HepG2 (cell line): ENCODE data around the gene TMPRSS15.

Source experiments
- EHMT2 ChIP-seq: fragments of 200-600 bp; sonication (generic); IDR thresholded peaks from 2 replicates; pipeline ENCODE4 v1.7.0; 2017; ENCODE audit warnings: antibody characterized with exemption, low read depth, low read length, borderline replicate concordance
- ZNF629 ChIP-seq: sonication (generic); formaldehyde crosslinking; conservative IDR thresholded peaks from 2 replicates; pipeline ENCODE4 v1.5.0; 2020; ENCODE audit warnings: missing genetic modification reagents

DNA sequence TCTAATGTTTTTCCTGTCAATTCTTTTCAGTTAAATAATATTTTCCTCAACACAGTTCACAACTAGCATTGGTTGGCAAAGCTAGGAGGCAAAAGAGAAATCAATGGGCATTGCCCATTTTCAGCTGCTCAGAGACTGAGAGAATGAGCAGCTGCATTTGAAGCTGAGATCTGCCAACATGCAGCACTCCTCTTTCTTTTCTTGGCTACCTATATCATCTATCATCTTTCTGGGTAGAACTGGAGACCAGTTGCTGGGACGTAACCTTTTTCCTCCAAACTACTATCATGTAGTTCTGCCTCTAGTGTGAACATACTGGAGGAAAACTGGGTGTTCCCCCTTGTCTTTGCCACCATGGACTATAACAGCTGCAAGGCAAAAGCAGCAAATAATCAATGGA lies 136.1 kb downstream of the TMPRSS15 start:
- TF ChIP-seq EHMT2 (no peak), ZNF629 (CRISPR knock-in tag) (no peak)
